HG02884 (cell line): ENCODE data around the gene SEC22A.
A peak's percentile ranks its signal among the peaks of the same experiment; 100 is the strongest.

Source experiments
- ATAC-seq: cut with Tn5 transposase; IDR thresholded peaks from one replicate; pipeline ENCODE4 v1.9.1; 2021; ENCODE audit warnings: mild to moderate bottlenecking, moderate library complexity; ENCODE audit not compliant: unreplicated experiment

The SEC22A gene

DNA sequence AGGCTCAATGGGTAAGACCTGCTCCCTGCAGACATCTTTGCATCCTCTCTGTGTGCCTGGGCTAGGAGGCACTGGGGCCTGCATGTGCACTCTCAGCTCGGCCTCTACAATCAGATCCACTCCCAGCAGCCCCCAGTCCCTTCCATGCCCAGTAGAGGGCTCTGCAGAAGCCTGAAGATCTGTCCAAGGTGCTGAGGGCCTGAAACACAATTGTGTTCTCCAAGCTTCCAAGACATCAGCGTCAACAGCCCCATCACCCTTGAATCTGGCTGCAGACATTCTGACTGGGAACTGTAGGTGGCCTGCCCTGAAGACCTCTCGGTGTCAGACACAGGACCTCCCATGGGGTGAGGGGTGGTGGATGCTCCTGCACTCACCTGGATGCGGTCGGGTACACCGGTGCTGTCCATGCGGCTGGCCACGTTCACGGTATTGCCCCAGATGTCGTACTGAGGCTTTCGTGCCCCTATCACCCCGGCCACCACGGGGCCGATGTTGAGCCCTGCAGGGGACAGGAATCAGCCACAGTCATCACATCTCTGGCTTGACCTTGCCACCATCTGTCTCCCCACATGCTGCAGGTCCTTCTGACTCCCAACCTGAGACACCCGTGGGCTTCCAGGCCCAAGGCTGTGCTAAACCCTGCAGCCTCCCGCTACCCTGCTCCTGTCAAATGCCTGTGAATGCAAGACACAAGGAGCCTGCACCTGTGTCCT lies 84.7 kb downstream of the SEC22A start:
- ATAC-seq: peak; percentile 65

DNA sequence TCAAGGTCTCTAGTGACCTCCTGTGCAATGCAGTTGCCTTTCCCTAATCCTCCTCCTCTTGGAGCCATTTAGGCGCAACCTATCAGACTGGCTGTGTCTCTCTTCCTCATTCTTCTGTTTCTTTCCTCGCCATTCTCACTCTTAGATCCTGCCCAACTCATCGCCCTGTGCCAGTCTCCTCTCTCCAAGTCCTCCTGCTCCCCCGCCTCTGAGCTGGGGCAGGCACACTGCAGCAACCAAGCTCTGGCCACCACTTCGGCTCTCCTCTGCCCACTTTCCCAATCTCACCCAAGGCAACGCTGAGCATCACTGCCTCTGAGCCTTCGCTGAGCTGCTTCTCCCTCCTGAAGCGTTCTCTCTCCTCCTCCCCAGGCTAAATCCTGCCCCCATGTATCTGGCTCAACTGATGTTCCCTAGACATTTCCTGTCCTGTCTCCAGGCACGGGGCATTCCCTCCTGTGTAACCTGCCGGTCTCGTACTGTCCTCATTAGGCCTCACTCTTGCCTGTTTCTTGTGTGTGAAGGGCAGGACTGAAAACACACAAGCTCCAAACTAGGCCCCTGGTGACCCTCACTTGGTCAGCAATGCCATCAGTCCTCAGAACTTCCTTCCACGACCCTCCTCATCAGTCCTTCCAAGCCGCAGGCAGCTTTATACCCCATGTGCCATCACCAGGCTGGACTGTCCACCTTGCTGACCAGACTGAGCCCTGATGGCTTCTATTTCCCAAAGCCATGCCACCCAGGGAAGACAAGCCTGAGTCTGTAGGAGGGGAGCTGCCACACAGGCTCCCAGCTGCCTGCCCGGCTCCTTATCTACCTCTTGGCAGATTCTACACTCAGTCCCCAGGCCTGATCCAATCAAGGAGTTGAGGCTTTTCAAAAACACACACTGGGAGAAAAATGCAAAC lies 85.6 kb downstream of the SEC22A start:
- ATAC-seq: no peak

DNA sequence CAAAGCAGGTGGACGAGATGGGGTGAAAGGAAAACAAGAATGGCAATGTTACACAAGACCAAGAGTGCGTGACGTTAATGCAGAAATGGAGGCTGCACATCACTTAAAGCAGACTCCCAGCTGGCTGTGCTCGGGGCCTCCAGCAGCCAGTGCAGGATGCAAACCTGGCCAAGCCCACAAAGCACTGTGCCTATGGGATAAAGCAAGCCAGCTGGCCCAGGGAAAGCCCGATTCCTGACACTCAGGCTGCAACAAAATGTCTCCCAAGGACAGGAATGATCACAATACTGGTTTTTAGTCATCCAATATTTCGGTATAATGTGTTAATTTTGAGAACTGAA lies 86.2 kb downstream of the SEC22A start:
- no peak for ATAC-seq

DNA sequence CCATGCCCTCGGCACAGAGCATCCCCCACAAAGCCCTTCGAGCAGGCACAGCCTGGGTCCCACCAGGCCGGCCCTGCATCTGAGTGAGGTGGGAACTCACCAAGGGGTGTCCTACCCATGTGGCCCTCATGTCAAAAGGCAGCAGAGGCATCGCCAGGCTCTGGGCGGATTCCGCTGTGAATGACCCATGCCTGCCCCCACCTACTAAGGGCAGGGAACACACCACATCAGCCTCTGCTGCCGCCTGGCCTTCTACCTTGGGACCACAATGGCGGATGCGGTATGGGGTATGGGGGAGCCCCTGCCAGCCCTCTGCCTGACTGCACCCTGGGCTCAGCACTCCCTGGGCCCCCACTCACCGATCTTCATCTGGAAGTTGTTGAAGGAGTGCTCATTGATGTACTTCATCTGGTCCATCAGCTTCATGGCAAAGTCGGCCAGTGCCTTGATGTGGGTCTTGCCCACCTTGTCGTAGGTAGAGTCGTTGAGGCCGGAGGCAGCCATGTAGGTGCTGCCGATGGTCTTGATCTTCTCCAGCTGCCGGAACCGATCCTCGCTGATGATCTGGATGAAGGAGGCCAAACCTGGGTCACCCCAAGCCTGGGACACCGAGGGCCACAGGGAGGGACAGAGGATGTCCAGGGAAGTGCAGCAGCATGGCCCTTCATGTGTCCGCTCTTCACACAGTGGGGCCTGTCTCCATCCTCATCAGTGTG lies 87.8 kb downstream of the SEC22A start:
- ATAC-seq: no peak

DNA sequence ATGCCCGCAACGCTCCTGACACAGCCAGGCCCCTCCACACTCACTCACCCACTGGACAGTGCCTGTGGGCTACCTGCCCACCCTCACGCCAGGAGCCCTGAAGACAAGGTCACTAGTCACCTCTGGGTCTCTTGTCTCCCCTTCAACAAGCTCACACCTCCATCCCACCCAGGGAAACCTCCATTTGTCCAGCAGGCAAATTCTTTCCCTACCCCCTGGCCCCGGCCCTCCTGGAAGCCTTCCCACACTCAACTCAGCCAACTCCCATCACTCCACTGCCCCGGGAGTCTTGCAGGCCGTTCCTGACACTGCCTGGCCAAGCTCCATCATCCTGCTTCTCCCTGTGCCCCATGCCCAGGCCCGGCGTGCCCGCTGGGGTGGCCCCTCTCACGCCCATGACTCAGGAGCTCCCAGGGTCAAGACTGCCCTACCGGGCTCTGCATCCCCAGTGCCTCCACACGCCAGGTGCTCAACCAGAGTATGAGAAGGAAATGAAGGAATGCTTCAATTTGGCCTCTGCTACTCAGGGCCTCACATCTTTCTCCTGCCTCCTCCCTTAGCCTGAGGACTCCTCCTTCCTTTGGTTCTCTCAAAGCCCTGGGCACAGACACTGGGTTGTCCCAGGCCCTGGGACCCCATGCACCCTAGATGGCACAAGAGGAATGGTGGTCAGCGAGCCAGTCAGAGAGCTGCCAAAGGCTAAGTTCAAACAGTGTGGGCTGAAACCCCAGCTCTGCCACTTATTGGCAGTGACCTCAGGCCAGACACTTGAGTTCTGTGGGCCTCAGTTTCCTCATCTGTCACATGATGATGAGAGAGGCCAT lies 88.6 kb downstream of the SEC22A start:
- no peak for ATAC-seq

DNA sequence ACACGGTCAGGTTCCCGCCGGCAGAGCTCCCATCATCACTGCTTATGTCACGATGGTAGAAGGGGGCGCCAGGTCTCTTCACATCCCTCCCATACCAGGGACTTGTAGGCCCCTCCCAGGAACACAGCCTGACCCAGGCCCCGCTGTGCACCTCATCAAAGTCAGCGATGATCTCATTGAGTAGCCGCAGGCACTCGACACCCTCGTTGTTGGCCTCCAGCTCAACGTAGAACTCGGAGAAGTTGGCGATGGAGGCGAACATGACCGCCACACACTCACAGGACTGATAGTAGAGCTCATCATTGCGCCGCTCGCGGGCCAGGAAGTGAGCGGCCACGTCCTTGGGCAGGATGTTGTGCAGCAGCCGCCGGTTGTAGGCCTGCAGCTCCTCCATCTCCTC lies 89.2 kb downstream of the SEC22A start:
- no peak for ATAC-seq

DNA sequence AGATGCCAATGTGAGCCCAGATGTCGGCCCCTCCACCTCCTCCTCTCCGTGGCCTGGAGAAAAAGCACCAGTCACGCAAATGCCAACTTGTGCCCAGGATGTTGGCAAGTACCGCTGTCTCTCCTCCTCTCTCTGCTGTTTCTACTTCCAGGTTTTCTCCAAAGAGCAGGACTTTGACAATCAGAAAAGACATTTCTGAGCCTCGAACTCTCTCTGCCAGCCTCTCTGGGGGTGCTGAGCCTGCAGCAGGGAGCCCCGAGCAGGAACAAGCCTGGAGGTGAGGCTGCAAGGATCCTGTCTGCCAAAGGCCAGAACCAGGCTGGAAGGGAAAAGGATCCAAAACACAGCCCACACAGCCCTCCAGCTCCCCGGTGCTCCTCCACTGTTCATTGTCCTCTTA lies 89.7 kb downstream of the SEC22A start:
- ATAC-seq: no peak

DNA sequence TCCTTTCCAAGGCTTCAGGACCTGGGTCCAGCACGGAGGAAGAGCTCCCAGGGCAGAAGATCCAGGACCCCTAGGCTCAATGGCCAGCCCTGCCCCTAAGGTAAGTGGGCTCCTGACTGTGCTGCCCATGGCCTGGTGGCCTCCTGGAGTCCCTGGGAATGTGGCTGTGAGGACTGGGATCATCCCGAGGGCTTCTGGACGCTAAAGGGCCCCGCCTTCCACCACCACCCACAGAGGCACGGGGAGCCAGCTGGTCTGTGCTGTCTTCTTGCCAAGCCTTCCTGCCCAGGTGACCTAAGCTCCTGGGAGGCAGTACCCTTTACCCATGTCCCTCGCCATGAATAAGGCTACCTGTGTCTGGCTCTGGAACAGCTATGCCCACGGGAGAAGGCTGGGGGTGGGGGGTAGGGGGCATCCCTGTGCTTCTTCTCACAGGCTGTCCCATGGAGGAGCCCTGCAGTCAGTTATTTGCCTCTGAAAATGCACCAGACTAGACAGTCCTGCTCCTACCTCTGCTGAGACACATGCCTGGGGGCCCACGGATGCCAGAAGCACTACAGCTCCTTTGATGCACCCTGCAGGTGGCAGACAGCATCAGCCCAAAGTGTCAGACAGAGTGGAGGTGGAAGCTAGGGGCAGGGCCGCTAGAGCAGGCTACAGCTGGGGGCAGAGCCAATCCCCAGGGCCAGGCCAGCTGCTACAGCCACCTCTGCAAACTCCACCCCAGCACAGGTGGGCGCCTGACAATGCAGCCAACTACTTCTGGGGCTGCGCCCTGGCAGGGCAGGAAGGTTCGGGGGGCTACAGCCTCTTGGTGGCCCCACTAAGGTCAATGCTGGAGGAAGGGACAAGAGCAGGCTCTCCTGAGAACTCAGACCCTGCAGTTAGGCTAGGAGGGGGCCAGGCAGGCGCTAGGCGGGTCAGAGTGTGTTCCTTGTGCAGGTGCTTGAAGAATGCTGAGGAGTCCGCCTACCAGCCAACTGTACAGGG lies 90.9 kb downstream of the SEC22A start:
- ATAC-seq: no peak

DNA sequence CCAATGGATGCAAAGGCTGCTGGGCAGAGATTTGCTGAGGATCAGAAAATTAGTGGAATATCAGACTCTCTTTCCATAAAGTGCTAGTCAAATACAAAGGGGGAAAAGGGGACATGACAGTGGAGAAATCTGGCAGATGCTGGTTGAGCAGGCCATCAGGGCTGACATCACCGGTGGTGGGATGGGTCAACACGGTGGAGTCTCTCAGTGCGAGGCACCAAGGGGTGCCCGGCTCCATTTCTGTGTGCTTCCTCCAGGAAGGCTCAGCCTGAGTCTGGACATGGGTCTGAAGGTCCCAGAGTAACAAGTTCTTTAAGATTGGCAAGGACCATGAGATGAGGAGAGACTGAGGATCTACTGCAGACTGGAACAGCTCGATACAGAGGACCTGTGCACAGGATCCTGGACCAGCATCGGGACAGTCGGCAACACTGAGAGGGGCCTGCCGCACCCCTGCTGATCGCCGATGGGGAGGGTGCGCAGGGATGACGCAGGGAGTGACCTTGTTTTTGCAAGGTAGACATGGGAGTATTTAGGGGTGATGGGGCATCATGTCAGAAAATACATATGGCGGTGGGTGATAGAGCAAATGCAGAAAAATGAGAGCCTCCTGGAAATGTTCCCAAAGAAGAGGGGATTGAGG lies 92.7 kb downstream of the SEC22A start:
- no peak for ATAC-seq

DNA sequence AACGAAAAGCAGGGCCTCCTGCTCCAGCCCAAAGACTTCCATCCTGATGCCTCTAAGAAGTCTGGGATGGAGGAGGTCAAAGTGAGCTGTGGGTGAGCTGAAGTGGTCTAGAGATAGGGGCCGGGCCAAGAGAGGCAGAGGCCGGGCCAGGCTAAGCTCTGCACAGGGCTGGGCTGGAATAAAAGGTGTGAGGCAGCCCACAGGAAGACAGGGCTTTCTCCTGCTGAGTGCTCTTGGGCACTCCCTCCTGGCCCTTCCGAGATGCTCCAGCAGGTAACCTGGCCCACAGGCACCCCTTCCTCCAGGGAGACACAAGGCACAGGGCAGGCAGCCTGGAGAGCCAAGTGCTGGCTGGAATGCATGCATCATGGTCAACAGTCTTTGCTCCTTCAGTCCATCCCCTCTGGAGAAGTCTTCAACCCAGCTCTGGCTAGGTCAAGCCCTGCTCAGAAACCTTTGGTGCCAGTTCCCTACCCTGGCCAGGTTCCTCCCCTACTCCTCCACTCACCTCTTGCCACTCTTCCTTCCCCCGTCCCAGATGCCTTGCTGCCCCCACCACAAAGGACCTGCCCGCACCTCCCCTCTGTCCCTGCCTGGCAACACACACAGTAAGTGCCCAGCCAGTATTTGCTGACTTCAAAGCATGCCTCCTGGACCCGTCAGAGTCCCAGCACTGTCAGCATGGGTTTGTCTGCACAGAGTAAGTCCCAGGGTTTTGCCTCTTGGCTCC lies 93.6 kb downstream of the SEC22A start:
- no peak for ATAC-seq

DNA sequence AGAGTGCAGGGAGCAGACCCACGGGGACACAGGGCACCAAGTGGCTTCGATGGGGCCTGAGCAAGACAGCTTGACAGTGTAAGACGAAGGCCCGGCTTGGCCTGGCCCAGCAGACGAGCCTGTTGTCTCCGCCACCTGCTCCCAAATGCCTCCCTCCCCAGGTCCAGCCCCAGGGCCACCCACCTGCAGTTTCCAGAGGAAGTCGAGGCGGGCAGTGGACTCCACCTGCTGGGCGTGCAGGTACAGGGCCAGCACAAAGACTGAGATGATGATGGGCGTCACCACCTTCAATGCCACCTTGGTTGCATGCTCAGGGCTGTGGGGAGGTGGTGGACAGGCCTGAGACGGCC lies 94.1 kb downstream of the SEC22A start:
- ATAC-seq: no peak

DNA sequence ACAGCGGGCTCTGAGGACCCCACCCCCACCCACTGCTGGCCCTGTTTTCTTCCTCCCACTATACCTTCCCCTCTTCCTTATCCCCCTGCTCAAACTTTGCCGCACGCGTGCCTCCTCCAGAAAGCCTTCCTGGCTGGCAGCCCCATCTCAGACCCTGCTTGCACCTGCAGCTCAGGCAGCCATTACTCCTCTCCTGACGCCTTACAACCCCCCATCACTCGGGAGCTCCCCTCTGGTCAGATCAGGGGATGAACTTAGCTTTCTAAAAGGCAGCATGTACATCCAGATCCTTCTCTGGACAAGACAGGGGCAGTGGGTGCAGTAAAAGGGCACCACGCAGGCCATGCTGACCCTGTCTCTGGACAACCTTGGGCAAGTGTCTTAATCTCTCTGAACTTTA lies 94.5 kb downstream of the SEC22A start:
- ATAC-seq: no peak

DNA sequence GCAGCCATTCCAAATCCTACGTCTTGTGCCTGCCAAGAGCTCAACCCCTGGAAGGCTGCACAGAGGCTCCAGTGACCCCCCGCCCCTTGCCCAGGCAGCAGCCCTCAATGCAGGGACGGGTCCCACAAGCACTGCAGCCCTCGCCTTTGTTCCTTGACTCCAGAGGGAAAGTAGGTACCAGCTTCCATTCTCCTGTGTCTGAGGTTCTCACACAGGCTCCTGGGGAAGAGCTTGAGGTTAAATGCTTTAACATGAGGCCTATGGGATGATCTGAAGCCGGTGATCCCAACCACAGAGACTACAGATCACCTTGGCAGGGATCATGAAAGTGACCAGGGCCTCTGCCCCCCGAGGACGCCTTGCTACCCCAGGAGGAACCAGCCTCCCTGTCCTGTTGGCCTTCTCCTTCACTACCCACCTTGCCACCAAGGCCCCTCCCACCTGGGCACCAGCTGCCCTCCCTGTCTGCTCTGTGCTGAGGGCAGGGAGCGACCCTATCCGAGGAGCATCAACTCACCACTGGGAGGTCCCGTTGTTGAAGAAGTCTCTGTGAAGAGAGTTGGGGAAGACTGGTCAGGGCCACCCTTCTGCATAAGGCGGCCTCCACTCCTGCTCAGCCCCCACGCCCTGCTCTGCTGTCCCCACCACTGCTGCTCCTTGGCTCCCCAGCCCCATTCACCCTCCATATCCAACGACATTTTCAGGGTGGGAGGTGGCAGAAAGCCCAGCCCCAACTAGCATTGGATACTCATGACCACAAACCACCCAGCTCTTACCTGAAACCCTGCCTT lies 95.3 kb downstream of the SEC22A start:
- ATAC-seq: no peak

DNA sequence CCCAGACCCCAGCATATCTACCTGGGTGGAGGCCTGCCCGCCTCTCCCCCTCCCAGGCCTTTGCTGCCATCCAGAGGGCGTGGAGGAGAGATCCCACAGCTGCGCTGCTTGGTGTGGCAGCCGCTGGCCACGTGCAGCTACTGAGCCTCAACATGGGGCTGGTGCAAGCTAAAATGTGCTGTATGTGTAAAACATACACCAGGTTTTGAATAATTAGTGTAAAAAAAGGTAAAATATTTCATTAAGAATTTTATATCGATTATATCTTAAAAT lies 95.8 kb downstream of the SEC22A start:
- no peak for ATAC-seq

DNA sequence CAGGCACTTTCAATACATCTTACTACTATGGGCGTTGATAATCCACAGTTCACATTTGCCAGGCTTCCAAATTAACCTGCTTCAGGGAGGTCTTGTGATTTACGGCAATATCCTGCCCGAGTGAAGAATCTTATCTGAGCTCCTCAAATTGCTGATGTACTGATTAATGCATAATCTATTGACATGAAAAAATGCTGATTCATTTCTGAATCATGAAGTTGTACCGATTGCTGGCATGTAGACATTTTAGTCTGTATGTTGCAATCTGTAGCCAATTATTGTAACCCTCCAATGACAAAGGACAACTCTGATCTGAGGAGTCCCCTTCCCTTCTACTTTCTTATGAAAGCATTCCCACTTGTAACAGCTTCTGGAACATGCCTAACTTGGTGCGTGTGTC lies 97.2 kb downstream of the SEC22A start:
- ATAC-seq: no peak

DNA sequence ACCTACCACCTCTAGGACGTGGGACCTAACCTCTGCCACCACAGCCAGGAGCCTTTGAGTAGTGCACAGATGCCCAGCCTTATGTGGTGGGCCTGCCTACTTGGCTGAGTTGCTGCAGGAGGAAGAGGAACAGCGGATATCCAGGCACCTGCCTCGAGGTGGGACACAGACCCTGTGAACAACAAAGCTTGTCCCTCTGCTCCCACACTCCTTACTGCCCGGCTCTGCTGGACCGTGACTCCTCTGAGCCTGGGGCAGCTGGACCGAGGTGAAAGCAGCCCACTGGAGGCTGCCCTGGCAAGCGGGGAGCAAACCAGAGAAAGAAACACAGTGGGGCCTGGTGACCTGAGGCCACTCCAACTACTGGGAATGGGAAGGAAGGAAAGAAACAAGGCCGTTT lies 97.8 kb downstream of the SEC22A start:
- no peak for ATAC-seq

DNA sequence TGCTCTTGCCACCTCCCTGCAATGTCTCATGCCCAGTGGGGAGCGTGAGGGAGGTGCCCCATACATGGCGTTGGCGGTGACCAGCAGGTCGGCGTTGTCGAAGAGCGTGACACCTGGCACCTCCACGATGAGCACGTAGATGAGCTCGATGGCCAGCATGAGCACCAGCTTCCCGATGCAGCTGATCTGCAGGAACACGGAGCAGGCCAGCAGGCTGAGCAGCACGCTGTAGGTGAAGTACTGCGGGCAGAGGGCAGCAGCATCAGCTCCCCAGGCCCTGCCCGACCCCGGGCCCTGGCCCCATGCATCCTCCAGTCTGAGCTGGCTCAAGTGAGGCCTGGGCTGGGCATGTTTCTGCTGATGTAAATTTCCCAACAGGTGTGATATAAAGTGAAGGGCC lies 98.3 kb downstream of the SEC22A start:
- no peak for ATAC-seq

DNA sequence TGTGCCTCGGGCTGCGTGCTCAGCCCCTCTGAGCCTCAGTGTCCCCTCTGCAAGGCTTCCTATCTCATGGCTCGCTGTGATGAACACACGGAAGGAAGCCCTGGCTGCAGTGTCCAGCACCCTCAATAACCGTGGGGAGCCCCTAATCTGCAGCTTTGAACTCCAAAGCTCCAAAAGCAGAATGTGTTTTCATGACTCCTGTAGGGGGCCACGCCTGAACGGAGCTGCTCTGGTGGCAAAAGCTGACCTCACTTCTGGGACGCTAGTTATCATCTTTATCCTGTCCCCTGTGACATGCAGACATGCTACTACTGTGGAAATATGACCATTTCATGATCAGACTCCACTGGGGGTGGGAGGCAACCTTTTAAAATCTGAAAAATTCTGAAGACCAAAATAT lies 98.8 kb downstream of the SEC22A start:
- ATAC-seq: no peak
